Stimulated activated CD4-positive, alpha-beta T cell treated with anti-CD3 and anti-CD28 coated beads, Interleukin-4, amount 100 ng/mL, for 4 hours (primary cell): ENCODE results near the gene ST6GALNAC4.

Experiments
- DNase-seq, 2 experiments: peaks; one replicate each; pipeline ENCODE4 v3.0.0-alpha.2; 2020

Gene ST6GALNAC4

GRCh38 chr9:127946728-127947127, 29.9 kb upstream of the ST6GALNAC4 start:
- no peak for DNase-seq

DNA sequence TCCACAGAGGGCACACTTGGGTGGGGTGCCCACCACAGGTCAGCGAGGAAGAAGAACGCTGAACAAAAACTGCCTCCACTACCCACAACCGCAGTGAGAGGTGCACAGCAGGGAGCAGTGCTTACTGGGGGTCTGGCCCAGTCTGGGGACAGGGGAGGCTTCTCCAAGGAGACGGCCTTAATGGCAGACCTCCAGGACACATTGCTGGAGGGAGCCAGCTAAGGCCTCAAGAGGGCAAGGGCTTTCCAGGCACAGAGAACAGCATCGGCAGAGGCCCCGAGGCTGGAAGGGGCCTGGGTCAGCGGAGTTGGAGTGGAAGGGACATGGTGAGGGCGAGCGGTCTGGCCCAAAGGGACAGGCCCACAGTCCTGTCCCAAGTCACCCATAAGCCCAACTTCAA, 29.1 kb upstream of the ST6GALNAC4 start:
- DNase-seq = no peak

DNA sequence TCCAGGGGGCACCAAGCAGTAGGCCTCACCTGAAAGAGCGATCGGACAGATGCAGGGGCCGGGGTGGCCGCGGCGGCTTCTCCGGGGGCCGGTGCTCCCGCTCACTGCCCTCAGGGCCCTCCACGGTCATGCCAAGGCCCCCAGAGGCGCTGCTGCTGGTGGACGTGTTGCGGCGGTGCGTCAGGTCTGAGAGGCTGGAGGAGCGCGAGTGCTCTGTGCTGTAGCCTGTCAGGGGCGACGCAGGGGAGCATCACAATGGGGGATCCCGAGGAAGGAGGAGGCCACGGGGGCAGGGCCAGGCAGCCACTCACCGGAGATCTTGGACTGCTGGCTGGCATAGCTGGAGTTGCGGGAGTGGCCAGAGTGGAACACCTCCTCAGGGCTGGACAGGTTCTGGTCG, 28.5 kb upstream of the ST6GALNAC4 start:
- DNase-seq = no peak

DNA sequence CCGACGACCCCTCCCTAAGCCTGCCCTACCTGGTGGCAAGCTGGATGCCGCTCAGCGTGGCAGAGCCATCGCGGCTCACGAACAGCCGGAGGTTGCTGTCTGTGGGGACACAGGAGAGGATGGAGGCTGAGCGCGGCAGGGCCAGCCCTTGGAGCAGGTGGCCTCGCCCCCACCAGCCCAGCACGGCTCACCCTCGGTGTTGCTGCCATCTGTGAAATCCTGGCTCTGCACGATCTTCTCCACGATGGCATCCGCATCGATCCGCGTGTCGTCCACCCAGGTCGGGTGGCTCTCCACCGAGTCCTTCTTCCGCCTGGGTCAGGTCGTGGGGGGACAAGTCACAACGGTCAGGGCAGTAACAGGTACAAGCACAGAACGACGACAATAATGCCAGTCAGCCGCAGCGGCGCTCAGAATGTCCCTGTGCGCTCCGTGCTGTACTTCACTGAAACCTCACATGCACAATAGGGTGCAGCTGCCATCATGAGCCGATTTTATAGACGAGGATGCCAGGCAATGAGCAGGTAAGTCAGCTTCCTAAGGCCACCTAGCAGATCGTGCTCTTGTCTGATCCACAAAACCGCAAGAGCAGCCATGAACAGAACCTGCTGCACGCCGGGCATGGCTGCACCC, 27.9 kb upstream of the ST6GALNAC4 start:
- DNase-seq = no peak

DNA sequence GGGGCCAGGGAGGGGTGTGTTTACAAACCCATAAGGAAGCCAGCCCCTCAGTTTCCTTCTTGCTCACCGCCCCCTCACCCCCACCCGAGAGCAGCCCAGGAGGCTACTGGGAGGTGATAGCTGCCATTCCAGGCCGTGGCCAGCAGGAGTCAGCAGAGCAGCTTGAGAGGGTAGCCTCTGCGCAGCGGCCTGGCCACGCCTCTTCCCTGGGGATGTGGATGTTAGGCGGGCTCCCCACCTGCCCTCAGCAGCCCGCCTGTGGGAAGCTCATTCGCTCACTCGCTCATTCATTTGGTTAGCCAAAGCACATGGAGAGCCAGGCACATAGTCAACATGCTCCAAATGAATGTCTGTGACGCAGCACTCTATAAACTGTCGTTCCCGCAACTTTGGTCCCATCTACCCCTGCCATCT, 26.9 kb upstream of the ST6GALNAC4 start:
- peak; percentile 76 to 77 for DNase-seq

DNA sequence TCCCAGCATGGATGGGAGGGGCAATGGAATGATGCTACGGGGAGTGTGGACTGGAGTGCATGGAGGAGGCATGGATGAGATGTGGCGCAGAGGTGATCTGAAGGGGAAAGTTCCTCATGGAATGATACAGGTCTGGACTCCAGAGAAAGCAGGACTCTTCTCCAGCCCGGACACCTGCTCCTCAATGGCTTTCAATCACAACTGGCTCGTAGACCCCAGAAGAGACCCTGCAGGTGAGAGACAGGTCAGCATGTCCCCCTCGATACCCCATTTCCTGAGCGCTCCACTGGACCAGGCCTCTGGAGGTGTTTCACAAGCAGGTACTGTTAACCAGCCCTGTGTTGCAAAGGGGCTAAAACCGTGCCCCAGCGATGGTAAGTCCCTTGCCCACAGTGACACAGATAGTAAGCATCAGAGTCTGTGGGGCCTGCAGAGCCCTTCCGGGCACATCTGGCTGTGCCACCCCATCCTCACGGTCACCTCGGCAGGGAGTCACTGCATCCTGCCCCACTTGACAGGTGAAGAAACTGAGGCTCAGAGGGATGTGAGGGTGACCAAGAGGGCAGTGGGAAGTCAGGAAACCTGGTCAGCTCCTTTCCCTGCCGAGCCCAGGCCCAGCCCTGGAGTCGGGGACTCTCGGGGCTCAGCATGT, 26.3 kb upstream of the ST6GALNAC4 start:
- DNase-seq = no peak

DNA sequence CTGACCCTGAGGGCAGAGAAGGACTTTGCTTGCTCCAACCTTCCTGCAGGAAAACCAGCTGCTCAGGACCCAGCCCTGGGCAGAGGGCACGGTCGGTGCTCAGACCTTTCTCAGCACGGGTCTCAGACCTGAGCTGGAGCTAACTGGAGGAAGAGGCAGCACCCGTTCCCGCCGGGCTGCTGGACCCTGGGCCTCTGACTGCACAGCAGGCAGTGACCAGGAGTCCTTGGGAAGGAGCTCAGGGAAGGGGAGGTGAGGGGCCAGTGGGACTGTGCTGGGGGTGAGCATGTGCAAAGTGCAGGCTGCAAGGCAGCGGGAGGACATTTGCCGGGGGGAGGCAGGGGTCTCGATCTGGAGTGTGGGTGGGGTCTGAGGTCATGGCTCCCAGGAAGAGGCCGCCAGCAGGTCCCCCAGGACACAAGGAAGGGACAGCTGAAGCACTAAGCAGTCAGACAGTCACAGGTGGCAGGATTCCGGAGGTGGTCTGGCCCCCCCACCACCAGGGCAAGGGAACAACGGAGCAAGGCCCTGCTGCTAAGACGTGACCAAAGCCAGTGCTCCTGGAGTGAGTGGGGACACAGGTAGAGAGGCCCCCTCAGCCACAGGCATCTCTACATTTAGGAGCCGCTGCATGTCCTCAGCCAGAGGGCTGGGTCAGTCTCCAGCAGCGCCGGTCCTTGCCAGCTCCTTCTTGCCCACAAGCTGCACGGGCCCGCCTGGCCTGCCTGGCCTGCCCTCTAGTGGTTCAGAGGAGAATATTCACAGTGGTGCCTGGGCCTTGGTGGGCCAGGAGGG, 25.6 kb upstream of the ST6GALNAC4 start:
- DNase-seq = peak in 1 of 2 experiments; percentile 36

GRCh38 chr9:127941961-127942215, 25.0 kb upstream of the ST6GALNAC4 start:
- DNase-seq = no peak

DNA sequence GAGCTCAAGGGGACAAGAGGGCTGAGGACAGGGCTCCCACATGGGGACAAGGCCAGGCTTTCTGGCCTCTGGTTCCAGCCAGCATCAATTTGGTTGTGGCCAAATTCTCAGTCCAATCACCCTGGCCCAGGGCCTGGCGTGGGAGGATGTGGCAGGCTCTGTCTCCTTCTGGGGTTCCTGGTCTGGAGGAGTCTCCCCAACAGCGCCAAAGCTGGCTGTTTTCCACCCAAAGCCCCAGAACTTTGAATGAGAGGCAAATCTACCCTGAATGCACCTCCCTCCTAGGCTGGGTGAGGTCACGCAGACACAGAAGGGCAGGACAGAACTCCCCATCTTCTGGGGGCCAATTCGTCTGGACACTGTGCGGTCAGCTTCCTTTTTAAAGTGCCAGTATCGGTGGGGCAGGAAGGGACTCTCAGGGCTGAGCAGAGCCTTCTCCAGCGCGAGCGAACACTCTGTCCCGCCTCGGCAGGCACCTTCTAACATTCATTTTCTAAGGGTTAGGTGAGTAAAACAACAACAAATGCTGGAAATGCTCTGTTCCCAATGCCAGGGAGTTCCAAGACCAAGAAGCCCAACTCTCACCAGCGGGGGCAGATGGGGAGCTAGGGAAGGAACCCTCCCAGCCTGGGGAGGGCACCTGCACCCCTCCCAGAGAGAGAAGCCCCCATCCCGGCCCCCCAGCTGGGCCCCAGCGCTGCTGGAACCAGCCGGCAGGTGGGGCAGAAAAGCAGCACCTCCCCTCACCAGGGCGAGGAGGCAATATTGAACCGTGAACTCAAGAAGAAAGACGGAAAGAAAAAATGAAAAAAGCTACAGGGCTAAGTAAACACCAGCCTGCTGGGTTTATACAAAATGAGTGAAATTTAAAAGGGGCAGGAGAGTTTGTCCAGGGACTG, 24.5 kb upstream of the ST6GALNAC4 start:
- no peak for DNase-seq

DNA sequence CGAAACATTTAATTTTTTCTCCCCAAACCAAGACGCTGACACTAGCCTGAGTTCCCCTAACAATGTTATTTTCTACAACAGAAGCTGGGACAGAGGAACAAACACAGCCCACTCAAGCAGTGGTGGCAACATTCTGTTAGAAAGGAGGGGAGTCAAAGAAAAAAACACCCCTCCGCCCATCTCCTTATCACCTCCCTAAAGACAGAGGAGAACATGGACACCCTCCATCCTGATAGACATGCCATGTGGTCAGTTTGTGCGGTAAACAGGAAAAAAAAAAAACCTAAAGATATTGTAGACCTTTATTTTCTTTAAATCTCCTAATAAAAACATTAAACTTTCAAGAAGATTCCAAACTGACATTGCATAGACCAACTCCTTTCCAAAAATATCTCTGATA, 23.8 kb upstream of the ST6GALNAC4 start:
- no peak for DNase-seq

- no peak for DNase-seq
Measured at GRCh38 chr9:127938298-127938690, 21.5 kb upstream of the ST6GALNAC4 start.

DNA sequence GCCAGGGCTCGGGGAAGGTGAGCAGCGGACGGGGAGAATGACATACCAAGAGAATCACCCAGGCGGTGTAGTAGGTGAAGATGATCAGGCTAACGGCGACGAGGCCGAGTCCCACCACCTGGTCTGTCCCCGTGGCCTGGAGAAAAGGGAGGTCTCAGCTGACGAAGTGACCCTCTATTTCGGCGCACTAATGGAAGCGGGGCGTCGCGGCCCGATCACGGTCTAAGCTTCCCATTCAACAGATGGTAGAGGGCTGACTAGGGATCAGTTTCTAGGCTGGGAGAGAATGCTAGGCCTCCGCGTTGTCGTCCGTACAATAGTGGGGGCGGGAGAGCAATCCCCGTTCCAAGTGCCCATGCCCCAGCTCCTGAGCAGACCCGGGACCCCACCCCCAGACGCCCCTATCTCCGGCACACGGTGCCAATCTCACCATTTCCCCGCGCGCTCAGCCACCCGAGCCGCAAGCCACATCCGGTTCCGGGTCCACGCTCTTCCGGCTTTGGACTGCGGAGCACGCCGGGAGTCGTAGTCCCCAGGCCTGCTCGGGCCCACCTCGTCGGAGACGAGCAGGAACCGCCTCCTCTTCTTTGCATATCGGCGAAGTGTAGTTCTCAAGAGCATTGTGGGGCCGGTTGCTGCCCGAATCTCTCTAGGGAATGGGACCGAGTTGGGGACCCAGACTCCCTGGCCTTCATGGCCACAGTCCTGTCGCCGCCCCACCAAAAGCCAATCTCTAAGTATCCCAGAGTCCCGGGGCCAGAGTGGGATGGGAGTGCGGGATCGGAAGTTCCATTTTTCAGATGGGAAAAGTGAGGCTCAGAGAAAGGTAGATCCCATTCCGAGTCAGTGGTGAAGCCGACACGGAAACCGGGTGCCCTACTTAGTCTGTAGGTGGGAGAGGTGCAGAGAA, 20.8 kb upstream of the ST6GALNAC4 start, which contains the start of gene DPM2:
TSS of gene DPM2 (minus strand) at position 467 of the 910 bp plus-strand sequence. CDS start at position 433, 34 bp downstream.
- DNase-seq = peak; percentile 82 to 88

- DNase-seq = no peak
Measured at GRCh38 chr9:127937056-127937387, 20.2 kb upstream of the ST6GALNAC4 start.

- DNase-seq = no peak
Measured at GRCh38 chr9:127936347-127936852, 19.6 kb upstream of the ST6GALNAC4 start.

- peak in 1 of 2 experiments; percentile 55 for DNase-seq
Measured at GRCh38 chr9:127935765-127936221, 19.0 kb upstream of the ST6GALNAC4 start.

DNA sequence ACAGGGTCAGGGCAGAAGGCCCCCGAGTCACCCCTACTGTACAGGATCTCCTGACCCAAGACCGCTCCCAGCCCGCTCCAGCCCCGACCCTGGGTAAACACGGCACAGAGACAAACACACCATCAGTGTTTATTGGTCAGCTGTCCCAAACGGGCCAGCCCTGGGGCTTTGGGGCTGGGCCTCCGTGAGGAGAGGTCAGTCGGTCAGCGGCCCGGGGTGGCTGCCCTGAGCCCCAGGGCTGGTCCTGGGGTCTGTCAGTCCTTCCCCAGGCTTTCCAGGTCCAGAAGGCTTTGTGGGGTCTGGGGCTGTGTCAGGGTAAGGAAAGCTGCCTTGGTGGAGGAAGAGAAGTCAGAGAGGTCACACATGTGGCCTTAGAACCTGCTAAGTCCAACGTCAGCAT, 18.1 kb upstream of the ST6GALNAC4 start:
- no peak for DNase-seq

DNA sequence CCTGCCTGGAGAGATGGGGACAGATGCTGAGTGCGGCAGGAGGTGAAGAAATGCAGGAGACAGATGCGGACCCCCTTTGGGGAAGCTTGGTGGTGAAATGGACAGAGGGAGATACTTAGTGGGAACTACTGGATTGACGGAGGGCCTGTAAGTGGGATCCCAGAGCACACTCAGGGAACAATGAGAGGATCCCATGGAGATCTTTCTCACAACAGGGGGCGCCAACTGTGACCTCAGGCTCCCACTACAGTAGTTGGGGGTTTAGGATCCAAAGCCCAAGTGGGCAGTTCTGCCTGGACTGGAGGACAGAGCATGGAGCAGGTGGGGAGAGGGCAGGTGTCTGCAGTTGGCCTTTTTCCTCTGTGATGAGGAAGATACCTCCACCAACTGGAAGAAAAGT, 17.4 kb upstream of the ST6GALNAC4 start:
- DNase-seq = no peak

DNA sequence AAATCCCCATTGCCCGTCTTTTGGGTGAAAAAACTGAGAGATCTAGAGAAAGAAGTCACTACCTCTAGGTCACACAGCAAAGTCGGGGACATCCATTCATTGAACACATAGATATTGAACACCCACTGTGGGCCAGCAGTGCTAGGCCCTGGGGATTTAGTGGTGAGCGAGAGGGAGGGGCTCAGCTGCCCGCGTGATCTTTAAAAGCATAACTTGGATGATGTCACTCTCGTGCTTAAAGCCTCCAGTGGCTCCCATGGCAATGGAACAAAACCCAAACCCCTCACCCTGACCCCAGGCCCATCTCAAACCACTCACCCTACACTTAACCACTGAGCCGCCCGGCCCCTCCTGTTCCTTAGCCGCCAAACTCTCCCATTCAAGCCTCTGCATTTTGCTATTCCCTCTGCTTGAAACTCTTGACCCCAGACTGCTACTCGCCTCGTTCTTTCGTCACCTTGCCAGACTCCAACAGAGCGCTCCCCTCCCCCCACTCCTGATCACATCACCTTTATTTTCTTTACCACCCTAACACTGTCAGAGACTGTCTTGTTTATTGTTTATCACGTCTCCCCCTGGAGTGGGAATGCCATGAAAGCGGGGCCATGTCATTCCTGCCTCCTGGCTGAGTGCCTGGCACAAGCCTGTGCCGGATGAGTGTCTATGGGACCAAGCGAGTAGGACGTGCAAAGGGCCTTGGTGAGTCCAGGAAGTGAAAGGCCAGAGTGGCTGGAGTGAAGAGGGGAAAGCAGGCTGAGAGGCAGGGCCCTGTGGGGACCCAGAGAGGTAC, 14.4 kb upstream of the ST6GALNAC4 start:
- no peak for DNase-seq

- DNase-seq = peak; percentile 57 to 68
Measured at GRCh38 chr9:127930231-127931091, 13.6 kb upstream of the ST6GALNAC4 start, which contains the start of gene PIP5KL1. Gene PIP5KL1 (minus strand): TSS chr9:127930777. CDS start chr9:127930752, 25 bp downstream.

DNA sequence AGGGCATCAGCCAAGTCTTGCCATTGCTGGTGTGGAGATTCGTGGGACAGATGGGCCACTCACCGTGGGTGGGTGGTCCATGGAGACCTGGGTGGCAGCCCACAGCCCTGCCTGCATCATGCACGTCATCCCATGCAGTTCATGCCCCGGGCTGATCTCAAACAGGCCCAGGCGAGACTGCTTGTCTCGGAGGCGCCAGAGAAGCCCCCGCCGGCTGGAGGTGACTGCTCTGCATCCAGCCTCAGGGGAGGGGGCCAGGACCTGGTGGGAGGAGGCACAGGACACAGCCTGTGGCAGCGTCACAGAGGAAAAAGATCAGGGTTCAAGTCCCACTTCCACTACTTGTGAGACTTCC, 12.8 kb upstream of the ST6GALNAC4 start:
- no peak for DNase-seq
